HG02973 (cell line): Measurements from ENCODE around the gene PFKFB4.

Experiments
- ATAC-seq: cut with Tn5 transposase; IDR thresholded peaks from one replicate; pipeline ENCODE4 v1.9.1; 2021; ENCODE audit warnings: moderate library complexity; ENCODE audit not compliant: unreplicated experiment

The PFKFB4 gene

DNA sequence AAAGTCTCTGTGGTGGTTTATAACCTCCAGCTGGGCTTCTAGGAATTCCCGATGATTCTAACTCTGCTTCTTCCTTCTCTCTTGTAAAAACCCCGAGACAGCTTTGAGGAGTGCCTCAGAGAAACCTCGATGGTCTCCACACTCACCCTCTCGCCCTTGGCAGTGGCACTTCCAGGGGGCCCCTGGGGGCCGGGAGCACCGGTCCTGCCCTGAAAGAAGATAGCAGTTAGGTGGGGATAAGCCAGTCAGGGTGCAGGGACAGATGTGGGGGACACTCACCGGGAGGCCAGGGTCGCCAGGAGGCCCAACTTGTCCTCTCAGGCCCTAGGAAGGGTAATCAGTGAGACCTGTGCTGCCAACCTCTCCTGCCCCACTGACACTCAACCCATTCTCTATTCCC is 28.8 kb upstream of the PFKFB4 start:
- ATAC-seq = no peak

DNA sequence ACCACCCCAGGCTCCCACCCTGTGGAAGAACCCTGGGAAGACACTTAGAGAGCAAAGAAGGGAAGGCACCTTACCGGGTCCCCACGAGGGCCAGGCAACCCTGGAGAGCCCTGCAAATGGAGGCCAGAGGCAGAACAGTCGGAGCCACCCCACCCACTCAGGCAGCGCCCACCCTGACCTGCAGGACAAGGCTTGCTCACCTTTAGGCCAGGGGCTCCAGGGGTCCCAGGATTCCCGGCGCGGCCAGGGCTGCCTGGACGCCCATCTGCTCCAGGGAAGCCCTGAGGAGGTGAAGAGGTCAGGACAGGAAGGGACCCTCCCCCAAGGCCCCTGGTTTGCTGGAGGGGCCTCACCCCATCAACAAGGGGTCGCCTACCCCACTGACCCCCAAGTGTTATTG is 28.2 kb upstream of the PFKFB4 start:
- ATAC-seq = no peak

DNA sequence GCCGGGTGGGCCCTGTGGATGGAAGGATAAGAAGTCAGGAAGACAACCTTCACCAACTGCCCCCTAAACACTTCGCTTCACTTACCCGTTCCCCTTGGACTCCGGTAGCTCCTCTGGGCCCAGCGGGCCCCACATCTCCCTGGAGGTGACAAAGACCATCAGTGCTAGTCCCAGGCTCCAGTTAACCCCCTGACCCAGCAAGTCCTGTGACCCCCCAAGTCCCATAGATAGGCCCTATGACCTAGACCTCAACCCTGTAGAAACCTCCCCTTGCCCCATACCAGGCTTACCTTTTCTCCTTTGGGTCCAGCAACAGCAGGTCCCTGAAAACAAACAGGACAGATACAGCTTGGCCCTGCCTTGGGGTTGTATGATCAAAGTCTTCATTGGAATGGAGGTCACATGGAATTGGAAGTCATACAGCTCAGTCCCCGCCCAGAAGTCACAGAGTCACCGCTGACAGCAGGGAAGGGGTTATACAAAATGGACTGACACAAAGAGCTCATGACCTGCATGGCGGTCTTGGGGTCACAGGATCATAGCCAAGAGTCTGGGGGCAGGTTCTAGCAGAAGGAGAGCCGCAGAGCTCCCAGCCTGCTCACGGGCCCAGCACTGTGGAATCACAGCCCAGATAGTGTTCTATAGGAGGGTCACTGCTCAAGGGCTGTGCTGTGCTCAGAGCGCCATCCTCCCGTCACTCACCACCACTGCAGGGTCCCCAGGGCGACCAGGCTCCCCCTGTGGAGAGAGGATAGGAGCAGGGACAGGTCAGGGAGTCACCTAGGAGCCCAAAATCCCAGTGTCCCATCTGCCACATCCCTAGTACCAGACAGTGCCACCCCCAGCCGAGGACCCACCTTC is 25.2 kb upstream of the PFKFB4 start:
- ATAC-seq = no peak

DNA sequence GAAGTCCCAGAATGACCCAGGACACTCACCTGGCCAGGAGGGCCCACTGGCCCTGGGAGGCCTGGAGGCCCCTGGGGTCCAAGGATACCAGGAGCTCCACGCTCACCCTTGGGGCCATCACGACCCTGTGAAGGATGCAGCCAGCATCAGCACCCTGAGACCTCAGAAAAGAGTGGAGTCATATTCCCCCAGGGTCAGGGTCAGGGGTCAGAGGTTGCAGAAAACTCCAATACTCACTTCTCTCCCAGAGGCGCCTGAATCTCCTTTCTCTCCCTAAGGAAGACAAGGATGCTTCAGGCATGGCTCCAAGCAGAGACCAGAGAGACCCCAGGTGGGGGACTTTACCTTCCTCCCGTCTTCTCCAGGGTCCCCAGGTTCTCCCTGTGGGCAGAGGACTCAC is 20.0 kb upstream of the PFKFB4 start:
- ATAC-seq = no peak

DNA sequence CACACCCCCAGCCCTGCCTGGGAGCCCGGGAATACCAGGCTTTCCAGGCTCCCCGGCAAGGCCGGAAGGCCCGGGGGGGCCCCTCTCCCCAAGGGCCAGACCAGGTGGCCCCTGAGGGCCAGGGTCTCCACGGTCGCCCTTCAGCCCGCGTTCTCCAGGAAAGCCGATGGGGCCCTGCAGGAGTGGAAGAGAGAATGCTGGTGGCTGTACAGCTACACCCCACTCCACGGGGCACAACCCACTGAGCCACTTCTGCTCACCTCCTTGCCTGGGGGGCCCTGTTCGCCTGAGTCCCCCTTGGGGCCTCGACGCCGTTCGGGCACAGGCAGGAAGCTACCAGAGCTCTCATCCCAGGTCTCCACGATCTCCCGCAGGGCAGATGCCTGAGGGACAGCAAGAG is 18.8 kb upstream of the PFKFB4 start:
- ATAC-seq = no peak

DNA sequence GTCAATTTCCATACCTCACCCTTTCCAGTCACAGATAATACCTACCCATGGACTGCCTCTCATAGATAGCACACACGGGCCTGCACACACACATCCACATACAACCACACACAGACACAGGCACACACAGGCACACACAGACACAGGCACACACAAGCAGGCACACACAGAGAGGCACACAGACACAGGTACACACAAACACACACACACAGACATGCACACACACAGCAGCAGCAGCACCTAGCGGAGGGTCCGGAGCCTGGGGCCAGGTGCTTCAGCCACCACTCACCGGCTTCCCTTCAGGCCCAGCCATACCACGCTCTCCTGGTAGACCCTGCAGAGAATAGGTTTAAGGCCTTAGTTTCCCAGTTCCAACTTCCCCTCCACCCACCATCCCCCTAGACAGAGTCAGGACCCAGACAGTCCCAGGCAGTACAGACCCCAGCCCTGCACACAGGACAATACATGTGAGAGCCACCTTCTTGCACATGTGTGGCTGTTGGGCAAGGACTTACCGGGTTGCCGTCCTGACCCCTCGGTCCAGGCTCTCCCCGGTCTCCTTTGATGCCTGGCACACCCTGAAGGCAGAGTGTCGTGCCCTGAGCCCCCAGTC is 17.5 kb upstream of the PFKFB4 start:
- ATAC-seq = no peak

DNA sequence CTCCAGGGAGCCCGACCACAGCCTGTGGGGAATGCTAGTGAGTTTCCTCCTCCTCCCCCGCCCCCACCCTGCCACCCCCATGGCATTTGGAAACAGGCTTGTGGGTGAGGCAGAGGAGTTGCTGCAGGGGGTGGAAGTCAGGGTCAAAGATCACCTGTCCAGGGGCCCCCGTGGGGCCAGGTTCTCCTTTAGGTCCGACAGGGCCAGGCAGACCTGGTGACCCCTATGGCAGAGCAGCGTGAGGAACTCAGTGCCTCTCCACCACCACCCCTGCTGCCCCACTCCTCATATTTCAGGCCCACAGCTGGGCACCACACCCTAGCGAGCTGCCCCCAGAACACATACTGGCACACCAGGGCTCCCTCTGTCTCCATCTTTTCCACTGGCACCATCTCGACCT is 15.9 kb upstream of the PFKFB4 start:
- ATAC-seq = no peak

DNA sequence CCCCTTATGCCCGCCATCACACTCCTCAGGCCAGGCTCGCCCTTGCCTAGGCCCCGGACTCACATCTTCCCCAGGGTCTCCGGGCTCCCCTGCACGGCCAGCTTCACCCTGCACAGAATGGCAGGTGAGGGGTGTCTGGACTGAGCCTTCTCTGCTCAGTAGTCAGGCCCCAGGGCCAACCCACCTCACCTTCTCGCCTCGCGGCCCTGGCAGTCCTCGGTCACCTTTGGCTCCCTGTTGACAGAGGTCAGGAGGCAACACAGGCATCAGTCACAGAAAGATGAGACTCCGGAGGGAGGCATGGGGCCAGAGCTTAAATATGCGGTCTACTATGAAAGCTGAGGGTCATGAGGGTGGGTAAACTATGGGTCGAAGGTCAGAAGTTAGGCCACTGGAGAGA is 15.3 kb upstream of the PFKFB4 start:
- ATAC-seq = no peak

DNA sequence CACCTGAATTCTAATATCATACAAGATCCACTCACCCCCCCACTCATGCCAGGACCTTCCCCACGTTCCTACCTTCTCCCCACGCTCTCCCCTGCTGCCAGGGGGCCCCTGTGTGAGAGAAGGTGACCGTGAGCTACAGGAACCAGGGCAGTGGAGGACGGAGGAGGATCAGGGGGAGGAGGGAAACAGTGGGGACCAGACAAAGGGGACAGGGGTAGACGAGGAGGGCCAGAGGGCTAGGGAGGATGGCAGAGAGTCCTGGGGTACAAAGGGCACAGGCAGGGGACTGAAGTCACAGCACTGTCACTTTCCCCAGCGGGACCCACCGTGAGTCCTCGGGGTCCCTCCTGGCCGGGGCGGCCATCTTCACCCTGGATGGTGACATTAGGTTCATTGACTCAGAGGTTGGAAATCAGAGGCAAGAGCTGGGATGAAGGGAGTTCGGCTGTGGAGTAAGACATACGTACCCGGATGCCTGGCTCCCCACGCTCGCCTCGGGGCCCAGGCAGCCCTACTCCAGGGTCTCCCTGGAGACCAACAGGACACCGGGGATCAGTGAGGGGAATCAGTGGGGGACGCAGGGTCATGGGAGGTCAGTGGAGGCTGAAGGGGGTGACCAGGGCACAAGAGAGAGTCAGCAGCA is 13.3 kb upstream of the PFKFB4 start:
- ATAC-seq = no peak

DNA sequence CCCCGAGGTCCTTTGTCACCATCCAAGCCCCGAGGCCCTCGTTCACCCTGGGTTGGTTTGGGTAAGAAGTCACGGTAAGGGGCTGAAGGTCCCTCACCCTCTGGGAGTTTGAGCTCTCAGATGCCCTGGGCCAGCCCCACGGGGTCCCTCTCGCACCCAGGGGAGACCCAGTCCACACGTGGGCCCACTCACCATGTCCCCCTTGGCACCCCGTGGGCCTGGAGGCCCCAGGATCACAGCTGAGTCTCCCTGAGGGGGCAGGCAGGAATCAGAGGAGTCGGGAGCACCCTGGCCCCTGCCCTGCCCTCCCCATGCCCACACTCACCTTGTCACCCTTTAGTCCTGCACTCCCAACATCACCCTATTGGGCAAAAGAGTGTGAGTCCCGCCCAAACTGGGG is 12.8 kb upstream of the PFKFB4 start:
- no peak for ATAC-seq

DNA sequence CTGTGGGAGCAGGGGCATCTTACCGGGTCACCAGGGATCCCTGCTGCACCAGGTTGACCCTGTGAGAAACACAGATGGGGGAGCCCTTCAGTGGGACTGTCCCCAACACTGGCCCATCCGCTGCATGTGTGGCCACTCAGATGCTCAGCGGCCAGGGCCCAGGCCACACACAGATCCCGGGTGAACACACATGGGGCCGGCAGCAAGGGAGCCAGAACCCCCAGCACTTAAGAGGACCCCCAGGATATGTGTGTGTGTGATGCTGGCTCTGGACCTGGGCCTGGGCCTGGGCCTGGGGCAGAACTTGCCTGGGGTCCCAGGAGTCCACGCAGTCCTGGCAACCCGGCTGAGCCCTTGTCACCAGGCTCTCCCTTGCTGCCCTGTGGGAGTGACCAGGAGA is 11.9 kb upstream of the PFKFB4 start:
- ATAC-seq = no peak

DNA sequence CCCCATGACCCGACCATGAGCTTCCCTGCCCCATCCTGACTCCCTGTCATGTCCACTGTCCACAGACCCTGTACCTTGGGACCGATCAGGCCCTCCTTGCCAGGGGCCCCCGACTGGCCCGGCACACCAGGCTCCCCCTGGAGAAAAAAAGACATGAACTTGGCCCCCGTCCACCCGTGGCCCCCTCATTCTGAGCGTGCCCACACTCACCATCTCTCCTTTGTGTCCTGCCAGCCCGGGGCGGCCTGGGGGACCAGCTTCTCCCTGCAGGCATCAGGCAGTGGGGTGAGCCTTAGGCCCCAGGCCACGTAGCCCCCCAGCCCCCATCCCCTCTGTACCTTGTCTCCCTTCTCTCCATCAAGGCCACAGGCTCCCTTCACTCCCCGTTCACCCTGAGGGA is 10.9 kb upstream of the PFKFB4 start:
- no peak for ATAC-seq

DNA sequence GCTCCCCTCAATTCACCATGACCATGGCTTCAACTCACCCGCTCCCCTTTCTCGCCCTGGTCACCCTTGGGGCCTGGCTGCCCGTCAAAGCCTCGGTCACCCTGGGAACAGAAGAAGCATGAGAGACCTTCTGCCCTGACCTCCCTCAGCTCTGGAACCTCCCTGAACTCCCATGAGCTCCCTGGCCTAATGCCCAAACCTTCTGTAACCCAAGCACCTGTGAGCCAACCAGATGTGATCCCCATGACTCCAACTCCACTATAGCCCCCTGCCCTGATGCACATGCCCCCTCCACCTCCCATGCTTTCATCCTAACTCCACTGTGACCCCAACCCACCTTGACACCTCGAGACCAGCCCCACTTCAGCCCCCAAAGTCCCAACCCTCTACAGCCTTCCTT is 10.5 kb upstream of the PFKFB4 start:
- no peak for ATAC-seq

DNA sequence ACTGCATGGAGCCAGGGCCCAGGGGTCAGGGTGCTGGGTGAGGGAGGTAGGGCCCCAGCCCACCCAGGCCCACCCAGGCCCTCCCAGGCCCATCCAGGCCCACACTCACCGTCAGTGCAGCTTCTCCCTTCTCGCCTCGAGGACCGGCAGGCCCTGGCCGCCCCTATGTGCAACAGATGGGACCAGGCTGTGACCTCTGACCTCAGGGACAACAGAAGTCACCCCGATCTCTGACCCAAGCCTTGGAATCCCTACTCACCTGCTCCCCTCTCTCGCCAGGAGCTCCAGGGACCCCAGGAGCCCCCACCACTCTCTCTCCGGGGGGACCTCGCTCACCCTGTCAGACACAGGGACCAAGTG is 9.8 kb upstream of the PFKFB4 start:
- no peak for ATAC-seq

DNA sequence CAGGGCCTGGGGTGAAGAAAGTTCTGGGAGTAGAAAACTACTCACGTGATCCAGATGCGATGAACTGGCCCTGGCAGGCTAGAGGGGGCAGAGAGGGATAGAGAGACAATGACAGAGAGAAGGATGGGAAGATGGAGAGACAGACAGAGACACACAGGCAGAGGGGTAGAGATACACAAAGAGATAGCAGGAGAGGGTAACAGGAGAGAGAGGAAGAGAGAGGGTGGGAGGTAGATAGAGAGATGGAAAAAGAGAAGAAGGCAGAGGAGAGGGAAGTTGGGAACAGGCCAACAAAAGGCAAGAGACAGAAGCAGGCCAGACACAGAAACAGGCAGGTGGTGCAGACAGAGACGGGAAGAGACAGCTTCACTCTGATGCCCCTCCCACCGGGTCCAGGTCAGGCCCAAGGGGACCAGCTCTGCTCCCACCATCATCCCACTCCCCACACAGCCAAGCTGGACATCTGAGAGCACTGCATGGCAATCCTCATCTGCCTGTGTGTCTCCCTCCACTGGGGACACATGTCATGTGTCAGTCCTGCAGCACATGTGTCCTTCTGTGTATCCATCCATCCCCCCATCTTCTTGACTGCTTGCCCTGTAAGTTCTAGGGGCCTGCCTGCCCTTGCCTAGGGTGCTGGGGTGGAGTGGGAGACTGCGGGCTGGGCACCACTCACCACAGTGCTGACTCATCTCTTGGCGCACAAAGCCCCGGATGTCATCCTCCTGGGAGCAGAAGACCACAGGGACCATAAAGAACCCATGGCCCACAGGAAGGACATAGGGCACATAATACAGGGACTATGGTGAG is 9.2 kb upstream of the PFKFB4 start:
- no peak for ATAC-seq

DNA sequence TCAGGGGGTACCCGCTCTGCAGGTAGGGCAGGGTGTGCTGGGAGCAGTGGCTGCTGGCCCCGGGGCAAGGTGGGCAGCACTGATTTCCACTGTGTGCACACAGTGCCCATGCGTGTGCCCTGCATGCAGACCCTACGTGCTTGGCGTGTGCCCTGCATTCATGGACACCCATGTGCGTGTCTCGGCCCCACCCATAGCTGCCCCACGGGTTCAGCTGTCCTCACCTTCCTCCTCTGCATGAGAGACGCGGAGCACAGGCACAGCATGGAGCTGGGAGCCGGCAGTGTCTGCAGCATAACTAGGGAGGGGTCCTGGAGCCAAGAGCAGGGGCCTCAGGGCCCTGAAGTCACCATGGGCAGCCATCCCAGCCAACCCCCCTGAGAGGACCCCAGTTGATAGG is 8.6 kb upstream of the PFKFB4 start:
- no peak for ATAC-seq

DNA sequence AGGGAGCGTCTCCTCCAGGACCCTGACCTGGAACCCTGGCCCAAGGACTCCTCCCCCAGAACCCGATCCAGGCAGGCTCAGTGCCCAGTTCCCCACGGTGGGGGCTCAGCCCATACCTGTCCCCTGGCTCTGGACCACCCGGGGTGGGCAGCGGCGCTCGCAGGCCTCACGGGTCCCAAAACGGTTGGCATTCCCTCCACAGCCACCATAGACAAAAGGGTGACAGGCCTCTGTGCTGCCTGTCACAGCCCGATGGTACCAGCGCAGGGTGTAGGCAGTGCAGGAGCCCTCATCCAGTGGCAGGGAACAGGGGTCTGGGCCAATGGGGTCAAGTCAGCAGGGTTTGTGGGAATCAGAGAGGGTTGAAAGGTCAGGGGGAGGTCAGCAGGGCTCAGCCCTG is 8.1 kb upstream of the PFKFB4 start:
- ATAC-seq = no peak

DNA sequence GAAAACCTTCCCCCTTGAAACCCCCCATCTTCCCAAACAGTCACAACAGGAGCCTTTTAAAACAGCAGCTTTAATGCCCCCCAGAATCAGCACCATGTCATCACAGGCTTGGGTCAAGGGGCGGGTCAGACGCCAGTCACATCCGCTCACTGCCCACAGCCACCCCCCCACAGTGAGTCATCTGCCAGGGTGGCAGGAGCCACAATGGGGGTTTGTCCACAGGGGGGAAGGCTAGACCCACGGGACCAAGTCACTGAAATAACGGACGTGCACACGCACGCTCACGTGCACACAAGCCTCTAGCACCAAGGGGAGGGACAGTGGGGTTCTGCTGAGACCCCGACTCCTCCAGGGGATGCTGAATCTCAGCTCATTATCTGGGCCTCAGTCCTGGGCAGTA is 7.4 kb upstream of the PFKFB4 start:
- ATAC-seq = no peak

DNA sequence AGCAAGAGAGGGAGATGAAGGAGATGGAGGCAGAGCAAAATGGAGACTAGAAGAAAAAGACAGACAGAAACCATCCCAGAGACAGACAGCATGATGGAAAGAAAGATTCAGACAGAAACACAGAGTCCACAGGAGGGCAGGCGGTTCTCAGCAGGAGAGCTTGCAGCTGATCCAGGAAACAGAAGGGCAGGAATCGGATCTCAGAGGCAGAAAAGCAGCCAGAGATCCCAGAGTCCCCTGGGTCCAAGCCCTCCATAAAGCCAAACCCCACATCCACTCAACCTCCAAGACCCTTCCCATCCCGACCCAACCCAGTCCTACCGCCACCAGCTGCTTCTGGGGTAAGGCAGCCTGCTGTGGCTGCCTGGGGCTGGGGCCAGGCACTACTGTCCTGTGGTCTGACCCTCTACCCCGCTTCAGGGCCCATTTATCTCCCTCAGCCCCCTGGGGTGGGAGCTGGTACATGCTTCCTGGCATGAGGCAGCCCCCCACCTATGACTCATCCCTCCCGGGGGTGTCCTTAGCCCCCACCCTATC is 6.8 kb upstream of the PFKFB4 start, which contains the start of gene UCN2:
UCN2 (minus strand) TSS at position 400 of the 537 bp plus-strand sequence. CDS start 657 bp downstream, outside the sequence.
- no peak for ATAC-seq

DNA sequence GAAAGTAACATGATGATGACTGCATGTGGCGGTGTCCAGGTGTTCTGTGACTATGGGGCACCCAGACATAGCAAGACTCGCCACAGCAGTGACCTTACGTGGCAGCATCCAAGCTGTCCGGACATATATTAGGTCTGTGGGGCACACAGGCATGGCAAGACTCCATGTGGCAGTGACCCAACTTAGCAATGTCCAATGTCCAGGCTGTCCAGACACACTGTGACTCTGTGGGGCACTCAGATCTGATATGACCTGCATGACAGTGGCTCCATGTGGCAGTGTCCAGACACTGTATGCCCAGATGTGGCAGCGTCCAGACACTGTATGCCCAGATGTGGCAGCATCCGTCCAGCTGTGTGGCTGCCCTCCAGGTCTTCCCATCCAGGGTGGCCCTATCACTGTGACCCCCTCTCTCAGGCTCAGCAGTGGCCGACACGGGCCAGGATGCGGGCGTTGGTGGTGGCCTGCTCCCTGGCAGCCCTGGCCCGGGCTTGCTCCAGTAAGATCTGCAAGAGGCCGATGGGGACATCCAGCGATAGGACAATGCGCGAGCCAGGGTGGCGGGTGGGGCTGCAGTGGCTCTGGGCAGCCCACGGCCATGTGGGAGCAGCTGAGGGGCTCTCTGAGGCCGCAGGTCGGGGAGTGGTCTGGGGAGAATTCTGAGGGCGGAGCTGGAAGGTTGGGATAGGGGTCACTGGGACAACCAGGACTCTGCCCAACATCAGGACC is 5.9 kb upstream of the PFKFB4 start:
- no peak for ATAC-seq
